Loucy (cell line): ENCODE results near the gene TSPYL2.

Source experiments
- CTCF ChIP-seq: fragments of 200-600 bp; sonication (generic); conservative IDR thresholded peaks from 2 replicates; pipeline ENCODE4 v1.5.1; 2014; ENCODE audit warnings: mild to moderate bottlenecking, antibody characterized with exemption, low read length
- EZH2phosphoT487 ChIP-seq: fragments of 200-600 bp; IDR thresholded peaks from 2 replicates; pipeline ENCODE4 v1.6.1; 2018; ENCODE audit warnings: antibody characterized with exemption, mild to moderate bottlenecking, moderate library complexity, borderline replicate concordance

- TF ChIP-seq CTCF, result no peak
- no peak for TF ChIP-seq EZH2phosphoT487
Measured at GRCh38 chrX:53075011-53075410, 7.2 kb upstream of the TSPYL2 start.
